Heart left ventricle (tissue), 16 donors: Measurements from ENCODE around the gene ORAI2. TPM values are rescaled to one million over a fixed set of nuclear protein-coding genes. Genes with fewer than 3 reads are reported as not detected.
A peak's percentile ranks its signal among the peaks of the same experiment; 100 is the strongest.

Source experiments
- ATAC-seq, 4 donors: fragments of 200-7000 bp; cut with Tn5 transposase; one replicate each; pipeline ENCODE4 v1.9.1; 2020 to 2022; ENCODE audit warnings: moderate library complexity in 4 of 4, mild to moderate bottlenecking in 3 of 4, moderate number of reproducible peaks in 1 of 4
- DNase-seq, 5 donors: peaks; one replicate each; pipeline ENCODE4 v3.0.0-alpha.2; 2020
- H3K27ac ChIP-seq, 12 donors: fragments of 200-600 bp; sonication (generic) in 4 of 12; one replicate each; pipeline versions ENCODE4 v1.5.0 to v1.8.0; 2016 to 2022; ENCODE audit warnings: mild to moderate bottlenecking in 2 of 12
- H3K27me3 ChIP-seq, 9 donors: fragments of 200-600 bp; sonication (generic) in 2 of 9; one replicate each; pipeline versions ENCODE4 v1.5.1 to v1.8.0; 2016 to 2022; ENCODE audit warnings: mild to moderate bottlenecking in 3 of 9
- H3K36me3 ChIP-seq, 9 donors: fragments of 200-600 bp; sonication (generic) in 2 of 9; one replicate each; pipeline versions ENCODE4 v1.5.0 to v1.8.0; 2018 to 2022; ENCODE audit warnings: mild to moderate bottlenecking in 2 of 9
- H3K4me1 ChIP-seq, 12 donors: fragments of 200-600 bp; sonication (generic) in 4 of 12; one replicate each; pipeline versions ENCODE4 v1.5.0 to v1.8.0; 2016 to 2022; ENCODE audit warnings: mild to moderate bottlenecking in 3 of 12
- H3K4me3 ChIP-seq, 12 donors: fragments of 200-600 bp; sonication (generic) in 4 of 12; one replicate each; pipeline versions ENCODE4 v1.5.0 to v1.8.0; 2017 to 2022; ENCODE audit warnings: mild to moderate bottlenecking in 9 of 12, moderate library complexity in 4 of 12
- H3K9me3 ChIP-seq, 12 donors: fragments of 200-600 bp; sonication (generic) in 4 of 12; one replicate each; pipeline versions ENCODE4 v1.5.0 to v1.8.0; 2016 to 2022; ENCODE audit warnings: mild to moderate bottlenecking in 1 of 12
- CTCF ChIP-seq, 12 donors: fragments of 200-600 bp; sonication (generic) in 4 of 12; IDR thresholded peaks; one replicate each; pipeline versions ENCODE4 v1.5.0 to v1.8.0; 2018 to 2022; ENCODE audit warnings: antibody characterized with exemption in 12 of 12, mild to moderate bottlenecking in 5 of 12
- POLR2A ChIP-seq, 2 donors: fragments of 450-650 bp; IDR thresholded peaks; one replicate each; pipeline ENCODE4 v1.6.1; 2017; ENCODE audit warnings: antibody characterized with exemption in 2 of 2, mild to moderate bottlenecking in 2 of 2, moderate library complexity in 2 of 2
- WGBS, 4 donors: extraction: QIAGEN DNeasy Blood & Tissue Kit in 2 of 4; methylation state at CpG; one replicate each; pipeline versions ENCODE4 v1.1.5 to v1.1.7; 2013 to 2018; 5-methylcytosine and 5-hydroxymethylcytosine counted together
- intact Hi-C, 10 donors: fragments of 100-400 bp; cut with DNase I; formaldehyde crosslinking; loops; one replicate each; pipeline versions ENCODE4 v1.11.1 to v1.14.2; 2022
- polyA plus RNA-seq, 2 donors: library from polyadenylated mRNA; stranded (reverse); fragments of 200-250 nt; gene quantifications; one replicate each; pipeline ENCODE4 v1.2.3, GENCODE V29; 2013
- total RNA-seq, 9 donors: library from RNA; depleted of rRNA in 2 of 9; stranded (reverse); fragments of >200 nt in 2 of 9; fragmentation: NEBNext Ultra II Directional in 3 of 9; extraction: Animal tissue kit (Norgen Biotek cat#: 25700) in 3 of 9; gene quantifications; one replicate each; pipeline versions ENCODE4 v1.1.0 to v1.2.4, GENCODE V29; 2016 to 2023
- donor health status: ischemic (EF 13 %, LVEDD 7.1; RV severe dilation, severe dysfunction).
- donor health status: healthy with polysubstance abuse.
- donor health status: DM: no; HTN: yes; CAD: no.
- donor health status: DM: no; HTN: no; CAD: no.
- donor health status: ischemic (EF 25% LVEDD 6.9; RV normal size, moderate dysfunction).
- donor health status: ischemic (EF 25% LVEDD 5.7; RV mildly dilated, moderate dysfunction).
- donor health status: healthy.
- donor health status: DM: yes; HTN: yes; CAD: no.
- donor health status: ischemic (EF 35%, LVEDD 5.7; RV mildly dilated, moderate dysfunction).
- donor health status: nonischemic (EF 11% LVEDD 7.7; RV severe dilation, severe dysfunction).
- donor health status: DM: yes; HTN: yes; CAD: no.
- donor health status: PGD.
- donor health status: ischemic (EF 29% LVEDD 5.4; RV normal size, mild dysfunction).
- donor health status: nonischemic (EF 23%, LVEDD 6.1; RV moderate dilation, normal function).

The ORAI2 gene
- total and polyA plus RNA-seq, 11 donors = 1.1 to 22.0 (median 4.8) TPM

- peaks cover 5 to 23% (median 19%) of the 10 kb centered on the region in 12 donors for H3K4me1 ChIP-seq
- ATAC-seq = peak; percentile 83 to 97 (median 96)
- TF ChIP-seq POLR2A (IDR thresholded peaks at IDR 0.05) = peak in 1 of 2 donors; percentile 84
- TF ChIP-seq CTCF (IDR thresholded peaks at IDR 0.05) = peak in 8 of 12 donors; percentile 6 to 55 (median 24)
- peak within 1 kb of the TSS; percentile 70 to 100 (median 90) for H3K4me3 ChIP-seq
- H3K27ac ChIP-seq = peak within 1 kb of the TSS in 11 of 12 donors; percentile 53 to 89 (median 77)
- H3K9me3 ChIP-seq = no peaks in the 10 kb centered on the region
- H3K27me3 ChIP-seq = no peaks in the 10 kb centered on the region
- peak; percentile 94 to 99 (median 96) for DNase-seq
- peaks cover 0 to 16% (median under 1%) of the 10 kb centered on the region in 9 donors for H3K36me3 ChIP-seq
- 0 to 1% (median 0%) methylated on average over 10 to 81 of the region's 81 CpGs for WGBS, 4 donors
- intact Hi-C loops = loop anchor here in 1 of 10 donors (5.0 kb wide), 1 partner anchor 47 kb away; no protein-coding TSS in a partner anchor
Observed at GRCh38 chr7:102464577-102465280, 31.4 kb downstream of the ORAI2 start, which contains the start of the genes ALKBH4 and LRWD1. ALKBH4 (minus strand) TSS chr7:102464863; CDS start chr7:102464836, 27 bp downstream. LRWD1 (plus strand) TSS chr7:102464984; CDS start chr7:102465081, 97 bp downstream.

GRCh38 chr7:102466097-102466496 lies 32.7 kb downstream of the ORAI2 start:
- H3K4me3 ChIP-seq = peak overlapping the region in 3 of 12 donors; percentile 83 to 92 (median 85)

GRCh38 chr7:102467581-102468477 lies 34.5 kb downstream of the ORAI2 start:
- Histone ChIP-seq H3K27ac (no peak overlapping the region), H3K36me3 (peaks cover 0 to 35% (median 14%) of the 10 kb centered on the region in 9 donors), H3K9me3 (no peaks in the 10 kb centered on the region), H3K27me3 (no peaks in the 10 kb centered on the region), H3K4me3 (no peak overlapping the region), H3K4me1 (peaks cover 5 to 23% (median 19%) of the 10 kb centered on the region in 12 donors)
- intact Hi-C loops = loop anchor here in 1 of 10 donors (5.0 kb wide), 1 partner anchor 51 kb away; no protein-coding TSS in a partner anchor
- ATAC-seq = no peak
- TF ChIP-seq POLR2A (IDR thresholded peaks at IDR 0.05) = no peak
- TF ChIP-seq CTCF (IDR thresholded peaks at IDR 0.05) = no peak
- WGBS, 4 donors = 89 to 97% (median 93%) methylated on average over 11 to 24 of the region's 24 CpGs
- peak in 2 of 5 donors; percentile 24 to 60 for DNase-seq

More at GRCh38 chr7:102466097-102466496, 32.7 kb downstream of the ORAI2 start:
- DNase-seq (no peak), ATAC-seq (no peak)
- 92 to 96% (median 96%) methylated on average over 7 of the region's 7 CpGs for WGBS, 4 donors
- intact Hi-C loops = loop anchor here in 1 of 10 donors (5.0 kb wide), 1 partner anchor 49 kb away; no protein-coding TSS in a partner anchor
- Histone ChIP-seq H3K27ac (no peak overlapping the region), H3K9me3 (no peaks in the 10 kb centered on the region), H3K27me3 (no peaks in the 10 kb centered on the region), H3K4me1 (peaks cover 5 to 23% (median 19%) of the 10 kb centered on the region in 12 donors), H3K36me3 (peaks cover 0 to 20% (median 5%) of the 10 kb centered on the region in 9 donors)
- no peak for TF ChIP-seq POLR2A (IDR thresholded peaks at IDR 0.05)
